CD4-positive, alpha-beta T cell treated with Interferon alpha-2 for 1 hour (primary cell): Measurements from ENCODE around the gene TBKBP1.

ENCODE experiments used
- DNase-seq, 2 donors: peaks; one replicate each; pipeline ENCODE4 v3.0.0-alpha.2; 2020 to 2022

TBKBP1 gene

GRCh38 chr17:47714773-47715396, 20.9 kb downstream of the TBKBP1 start:
- DNase-seq = peak; percentile 40 to 56

- DNase-seq = no peak
These were observed 21.8 kb downstream of the TBKBP1 start for GRCh38 chr17:47715669-47716325.

GRCh38 chr17:47716375-47716774, 22.4 kb downstream of the TBKBP1 start:
- DNase-seq = no peak

DNA sequence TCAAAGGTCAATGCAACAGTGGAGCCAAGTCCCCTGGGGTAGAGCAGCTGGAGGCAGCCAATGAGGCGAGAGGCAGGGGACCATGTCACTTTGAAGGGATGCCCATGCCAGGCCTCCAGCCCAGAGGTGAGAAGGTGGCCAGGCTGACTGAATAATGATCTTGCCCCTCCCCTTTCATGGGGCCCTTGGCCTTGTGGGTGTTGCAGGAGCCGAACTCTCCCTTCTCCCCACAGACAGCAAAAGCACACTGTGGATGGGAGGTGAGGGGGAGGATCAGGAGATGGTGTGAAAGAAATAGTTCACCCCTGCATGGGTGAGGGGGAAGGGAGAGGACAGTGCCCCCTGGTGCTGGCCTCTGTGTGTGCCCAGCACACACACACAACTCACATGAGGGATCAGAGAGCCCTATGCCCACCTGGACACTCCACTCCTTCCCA, 23.3 kb downstream of the TBKBP1 start:
- DNase-seq = peak; percentile 36 to 54

GRCh38 chr17:47717979-47718621, 24.1 kb downstream of the TBKBP1 start:
- no peak for DNase-seq

DNA sequence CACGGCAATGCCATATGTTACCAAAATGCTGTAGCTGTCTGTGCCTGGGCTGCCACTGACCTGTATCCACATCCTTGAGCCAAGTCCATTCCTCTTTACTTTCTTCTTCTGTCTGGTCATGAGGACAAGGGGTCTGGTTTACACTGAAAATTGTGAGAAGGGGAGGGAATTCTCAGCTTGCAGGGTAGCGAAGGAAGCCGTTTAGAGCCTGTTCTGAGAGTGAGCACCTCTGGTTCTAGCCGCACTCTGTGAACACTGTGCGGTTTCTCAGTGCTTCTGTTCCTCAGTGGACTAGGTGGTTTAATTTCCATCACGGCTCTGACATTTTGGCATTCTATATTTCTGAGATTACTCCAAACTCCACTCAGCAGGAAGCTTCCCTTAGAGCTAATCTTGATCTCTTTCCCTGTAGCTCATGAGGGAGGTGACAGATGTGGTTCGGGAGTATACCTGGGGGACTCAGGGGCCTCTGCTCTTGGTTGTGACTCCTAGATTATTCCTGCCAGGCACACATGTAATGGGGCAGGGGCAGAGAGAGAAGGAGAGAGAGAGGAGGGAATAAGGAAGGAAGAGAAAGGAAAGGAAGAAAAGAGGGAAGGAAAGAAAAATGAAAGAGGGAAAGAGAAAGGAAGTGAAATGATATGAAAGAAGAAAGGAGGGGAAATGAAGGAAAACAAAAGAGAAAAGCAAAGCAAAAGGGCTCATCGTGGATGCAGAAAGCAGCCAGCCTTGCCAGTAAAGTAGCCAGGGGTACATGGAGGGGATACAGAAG, 24.9 kb downstream of the TBKBP1 start:
- DNase-seq = no peak

- peak; percentile 22 to 57 for DNase-seq
These were observed 25.6 kb downstream of the TBKBP1 start for GRCh38 chr17:47719411-47720152.

DNA sequence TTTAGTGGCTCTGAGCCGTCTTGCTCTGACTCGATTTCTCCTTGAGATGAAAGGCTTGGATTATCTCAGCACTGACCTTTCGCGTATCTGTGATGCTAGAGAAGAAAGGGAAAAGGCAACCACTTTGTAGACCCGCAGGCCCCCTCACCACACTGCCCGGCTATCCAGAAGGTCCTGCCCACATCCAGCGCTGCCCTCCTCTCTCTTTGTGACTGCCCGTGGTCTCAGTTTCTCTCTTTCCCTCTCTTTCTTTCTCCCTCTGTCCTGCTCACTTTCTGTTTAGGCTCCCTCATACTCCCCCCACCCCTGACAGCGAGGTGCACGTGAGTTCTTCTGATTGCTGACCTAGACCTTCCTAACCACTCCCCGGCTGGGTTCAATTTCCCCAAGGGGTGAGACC, 26.2 kb downstream of the TBKBP1 start:
- DNase-seq = no peak

- peak; percentile 86 to 91 for DNase-seq
These were observed 27.0 kb downstream of the TBKBP1 start for GRCh38 chr17:47720754-47721533.

DNA sequence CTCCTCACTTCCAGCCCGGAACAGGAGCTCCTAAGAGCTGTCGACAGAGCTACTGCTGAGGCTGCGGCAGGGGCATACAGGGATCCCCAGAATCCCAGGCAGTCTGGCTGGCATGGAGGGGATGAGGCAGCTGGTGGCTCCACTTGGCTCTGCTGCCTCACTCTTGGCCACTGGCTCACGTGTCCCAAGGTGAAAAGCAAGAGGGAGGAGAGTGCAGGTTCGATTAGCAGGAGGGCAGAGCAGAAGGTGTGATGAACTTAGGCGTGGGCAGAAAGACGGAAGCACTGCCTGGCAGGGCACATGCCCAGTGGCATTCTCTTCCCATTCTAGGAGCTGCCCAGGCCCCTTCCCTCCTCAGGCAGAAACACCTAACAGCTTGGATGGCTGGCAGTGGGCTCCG, 27.8 kb downstream of the TBKBP1 start:
- DNase-seq = no peak

DNA sequence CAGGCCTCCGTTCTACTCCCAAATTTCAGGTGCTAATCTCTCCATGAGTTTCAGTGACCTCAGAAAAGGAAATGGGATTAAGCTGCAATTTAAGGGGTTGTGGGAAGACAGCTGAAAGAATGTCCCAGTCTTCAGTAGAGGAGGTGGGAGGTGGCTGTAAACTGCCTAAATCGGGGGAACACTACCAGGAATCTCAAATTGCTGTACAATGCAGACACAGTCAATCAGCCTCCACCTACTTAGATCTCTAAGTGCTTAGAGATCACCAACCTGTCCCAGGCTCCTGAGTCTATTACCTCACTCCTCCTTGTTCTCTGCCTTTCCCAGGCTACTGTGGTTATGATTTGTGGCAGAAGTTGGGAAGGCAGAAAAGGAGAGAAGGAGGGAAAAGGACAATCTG, 30.7 kb downstream of the TBKBP1 start:
- DNase-seq = no peak

DNA sequence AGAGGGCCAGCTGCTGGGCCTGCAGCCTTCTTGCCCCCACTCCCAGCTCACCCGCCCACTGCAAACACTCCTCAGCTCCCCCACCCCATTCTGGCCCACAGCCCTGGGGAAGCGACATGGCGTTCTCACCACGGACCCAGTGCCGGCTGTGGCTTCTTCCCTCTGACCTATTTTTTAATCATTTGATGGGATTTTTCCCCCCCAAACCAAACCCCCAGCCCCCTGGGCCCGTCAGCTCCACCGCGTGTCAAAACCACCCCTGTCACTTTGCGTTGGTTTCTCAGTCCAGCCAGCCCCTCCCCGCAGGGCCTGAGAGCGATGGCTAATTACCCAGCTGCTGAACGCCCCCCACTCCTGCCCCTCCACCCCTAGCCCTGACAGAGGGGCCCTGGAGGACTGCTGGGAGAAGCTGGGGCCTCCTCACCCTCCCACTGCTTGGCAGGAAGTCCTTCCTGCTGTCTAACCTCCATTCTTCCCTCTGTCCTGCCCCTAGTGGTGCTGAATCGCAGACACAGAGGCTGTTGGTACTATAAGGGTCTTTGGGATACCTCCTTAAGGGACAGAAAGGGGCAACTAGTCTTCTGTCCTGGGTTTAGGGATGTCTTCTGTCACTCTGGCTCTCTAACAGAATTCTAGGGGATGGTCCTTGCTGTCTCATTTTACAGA, 31.6 kb downstream of the TBKBP1 start:
- DNase-seq = no peak

DNA sequence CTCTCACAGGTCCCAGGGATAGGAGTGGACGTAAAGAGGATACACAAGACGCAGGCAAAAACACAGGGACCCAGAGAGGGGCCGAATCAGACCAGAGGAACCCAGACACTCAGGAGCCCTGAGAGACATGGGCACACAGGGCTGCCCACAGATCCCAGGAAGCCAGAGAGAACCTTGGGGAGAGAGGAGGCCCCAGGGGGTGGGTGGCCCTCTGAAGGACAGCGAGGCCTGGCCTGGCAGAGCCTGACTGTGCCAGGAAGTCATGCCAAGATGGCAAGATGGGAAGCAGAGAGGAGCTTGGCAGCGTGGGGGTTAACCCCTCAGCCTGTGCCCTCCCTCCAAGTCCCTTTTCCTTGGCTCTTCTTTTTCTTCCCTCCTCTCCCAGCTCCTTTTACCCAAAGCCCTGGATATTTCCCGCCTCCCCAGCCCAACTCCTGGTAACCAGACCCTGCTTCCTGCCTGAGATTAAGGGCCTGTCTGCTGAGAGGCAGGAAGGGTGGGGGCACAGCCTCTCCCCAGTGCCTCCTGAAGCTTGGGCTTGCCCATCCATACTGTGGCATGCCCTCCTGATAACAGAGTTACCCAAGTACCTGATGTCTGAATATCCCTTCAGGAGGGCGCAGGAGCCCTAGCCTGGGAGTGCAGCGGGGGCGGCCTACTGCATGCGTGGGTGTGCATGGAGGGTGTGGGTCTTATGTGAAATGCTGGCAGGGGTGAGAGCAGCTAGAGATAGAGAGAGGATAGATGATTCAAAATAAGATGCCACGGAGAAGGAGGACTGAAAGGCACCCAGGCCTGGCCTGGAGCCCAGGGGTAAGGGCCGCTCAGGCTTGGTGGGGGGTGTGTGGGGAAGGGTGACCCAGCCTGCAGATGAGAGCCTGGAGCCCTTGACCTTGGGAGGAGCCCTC, 33.1 kb downstream of the TBKBP1 start:
- no peak for DNase-seq

- no peak for DNase-seq
These were observed 33.7 kb downstream of the TBKBP1 start for GRCh38 chr17:47727704-47728036.

DNA sequence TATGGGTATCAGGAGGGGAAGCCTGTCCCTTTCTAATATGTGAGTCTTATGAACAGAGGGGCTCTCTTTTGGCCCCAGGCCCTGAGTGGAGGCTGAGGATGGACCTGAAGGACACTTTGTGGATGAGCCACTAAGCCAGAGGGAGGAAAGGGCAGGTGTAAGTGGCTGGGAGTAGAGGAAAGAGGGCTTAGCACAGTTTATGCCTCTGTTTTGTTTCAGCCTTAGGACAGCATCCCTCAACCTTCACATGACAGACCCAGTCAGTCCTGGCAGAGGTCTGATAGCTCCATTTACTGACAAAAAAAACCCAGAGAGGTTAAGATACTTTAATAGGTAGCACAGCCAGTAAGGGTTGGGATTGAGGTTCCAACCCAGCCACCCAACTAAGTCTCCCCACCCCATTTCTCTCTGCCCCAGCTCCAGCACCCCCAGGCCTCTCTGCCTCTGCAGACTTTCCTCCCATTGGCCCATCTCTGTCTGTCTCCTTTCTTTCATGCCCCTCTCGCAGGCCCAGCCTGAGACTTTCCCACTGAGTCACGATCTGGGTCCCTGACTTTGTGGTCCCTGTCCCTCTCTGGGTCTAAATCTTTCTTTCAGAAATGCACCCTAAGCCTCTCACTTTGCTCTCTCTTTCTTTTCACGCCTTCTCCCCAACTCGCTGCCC, 34.4 kb downstream of the TBKBP1 start:
- DNase-seq = no peak

DNA sequence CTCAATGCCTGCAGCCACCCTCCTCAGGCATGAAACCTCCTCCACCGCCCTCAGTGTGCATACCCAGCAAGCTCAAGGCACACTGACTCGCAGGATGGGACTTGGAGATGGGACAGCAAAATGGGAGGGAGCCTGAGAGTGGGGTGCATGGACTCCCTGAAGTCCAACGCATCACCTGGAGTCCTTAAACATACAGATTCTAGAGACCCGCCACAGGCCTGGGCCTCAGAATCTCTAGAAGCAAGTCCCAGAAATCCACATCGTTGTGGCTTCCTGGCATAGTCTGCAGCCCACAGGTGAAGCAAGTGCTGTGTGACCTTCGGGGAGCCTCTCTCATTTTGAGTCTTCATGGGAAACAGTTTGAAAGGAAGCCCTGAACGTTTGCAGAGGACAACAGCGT, 35.5 kb downstream of the TBKBP1 start:
- no peak for DNase-seq

DNA sequence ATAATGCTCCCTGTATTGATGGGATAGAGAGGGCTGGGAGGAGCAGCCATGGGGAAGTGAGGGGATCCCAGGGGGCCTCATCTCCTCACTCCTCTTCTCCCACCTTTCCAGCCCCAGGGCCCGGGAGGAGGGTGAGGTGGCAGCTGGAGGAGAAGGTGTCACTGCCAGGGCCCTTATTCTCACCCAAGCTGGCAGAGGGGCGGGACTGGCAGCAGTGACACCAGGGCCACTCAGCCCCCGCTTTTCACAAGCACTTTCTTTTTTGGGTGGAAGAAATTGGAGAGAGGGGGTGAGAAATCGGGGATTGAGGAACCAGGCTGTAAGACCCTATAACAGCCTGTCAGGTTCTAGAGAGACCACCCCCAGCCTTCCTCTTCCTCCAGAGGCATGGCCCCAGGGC, 36.7 kb downstream of the TBKBP1 start:
- DNase-seq = no peak

- DNase-seq = no peak
These were observed 37.4 kb downstream of the TBKBP1 start for GRCh38 chr17:47731396-47731795.

GRCh38 chr17:47732399-47733046, 38.6 kb downstream of the TBKBP1 start:
- no peak for DNase-seq
